Muscle layer of colon (tissue), 2 donors: ENCODE measurements around the gene VSTM4.
A peak's percentile ranks its signal among the peaks of the same experiment; 100 is the strongest.

Source experiments
- H3K27ac ChIP-seq: one replicate; pipeline ENCODE4 v1.7.0; 2013; ENCODE audit warnings: low read depth, mild to moderate bottlenecking, low read length, moderate library complexity
- H3K27me3 ChIP-seq, 2 donors: one replicate each; pipeline ENCODE4 v1.7.0; 2013; ENCODE audit warnings: low read length in 2 of 2, mild to moderate bottlenecking in 2 of 2; ENCODE audit not compliant: insufficient read depth in 2 of 2, control insufficient read depth in 1 of 2
- H3K36me3 ChIP-seq: one replicate; pipeline ENCODE4 v1.7.0; 2013; ENCODE audit warnings: mild to moderate bottlenecking, low read length; ENCODE audit not compliant: insufficient read depth
- H3K4me1 ChIP-seq: one replicate; pipeline ENCODE4 v1.7.0; 2013; ENCODE audit warnings: mild to moderate bottlenecking, low read length; ENCODE audit not compliant: insufficient read depth
- H3K4me3 ChIP-seq, 2 donors: one replicate each; pipeline ENCODE4 v1.7.0; 2013; ENCODE audit warnings: low read length in 2 of 2, low read depth in 1 of 2, mild to moderate bottlenecking in 1 of 2, moderate library complexity in 1 of 2
- H3K9ac ChIP-seq: one replicate; pipeline ENCODE4 v1.7.0; 2013; ENCODE audit warnings: low read length
- H3K9me3 ChIP-seq: one replicate; pipeline ENCODE4 v1.7.0; 2013; ENCODE audit warnings: mild to moderate bottlenecking, low read length
- donor health status: abdominal sarcoma.
- donor health status: Adenocarcinoma of cecum.

Gene VSTM4

GRCh38 chr10:49113741-49114141, 1.6 kb downstream of the VSTM4 start:
- Histone ChIP-seq H3K27ac (no peak overlapping the region), H3K4me3 (peak overlapping the region in 1 of 2 donors; percentile 71), H3K9ac (peak overlapping the region; percentile 68), H3K4me1 (peaks cover 42% of the 10 kb centered on the region), H3K9me3 (no peaks in the 10 kb centered on the region), H3K27me3 (no peaks in the 10 kb centered on the region), H3K36me3 (no peaks in the 10 kb centered on the region)

GRCh38 chr10:49112851-49113250, 2.5 kb downstream of the VSTM4 start:
- Histone ChIP-seq H3K9me3 (no peaks in the 10 kb centered on the region), H3K27ac (no peak overlapping the region), H3K9ac (no peak overlapping the region), H3K4me3 (no peak overlapping the region), H3K4me1 (peaks cover 48% of the 10 kb centered on the region), H3K27me3 (no peaks in the 10 kb centered on the region), H3K36me3 (no peaks in the 10 kb centered on the region)

GRCh38 chr10:49112098-49112497, 3.2 kb downstream of the VSTM4 start:
- peaks cover 56% of the 10 kb centered on the region for H3K4me1 ChIP-seq
- H3K9me3 ChIP-seq: no peaks in the 10 kb centered on the region
- no peak overlapping the region for H3K27ac ChIP-seq
- no peak overlapping the region for H3K9ac ChIP-seq
- no peaks in the 10 kb centered on the region for H3K27me3 ChIP-seq
- H3K36me3 ChIP-seq: no peaks in the 10 kb centered on the region
- no peak overlapping the region for H3K4me3 ChIP-seq

- H3K4me3 ChIP-seq: no peak overlapping the region
- H3K27ac ChIP-seq: no peak overlapping the region
- H3K27me3 ChIP-seq: no peaks in the 10 kb centered on the region
- no peaks in the 10 kb centered on the region for H3K36me3 ChIP-seq
- H3K4me1 ChIP-seq: peaks cover 64% of the 10 kb centered on the region
- no peak overlapping the region for H3K9ac ChIP-seq
- H3K9me3 ChIP-seq: no peaks in the 10 kb centered on the region
These were observed 4.0 kb downstream of the VSTM4 start for GRCh38 chr10:49111320-49111698.

- Histone ChIP-seq H3K27me3 (no peaks in the 10 kb centered on the region), H3K27ac (no peak overlapping the region), H3K9ac (no peak overlapping the region), H3K4me1 (peaks cover 69% of the 10 kb centered on the region), H3K36me3 (no peaks in the 10 kb centered on the region), H3K4me3 (no peak overlapping the region), H3K9me3 (no peaks in the 10 kb centered on the region)
These were observed 4.5 kb downstream of the VSTM4 start for GRCh38 chr10:49110684-49111319.

- H3K27ac ChIP-seq: no peak overlapping the region
- H3K36me3 ChIP-seq: no peaks in the 10 kb centered on the region
- no peak overlapping the region for H3K9ac ChIP-seq
- no peak overlapping the region for H3K4me3 ChIP-seq
- H3K4me1 ChIP-seq: peaks cover 76% of the 10 kb centered on the region
- no peaks in the 10 kb centered on the region for H3K9me3 ChIP-seq
- no peaks in the 10 kb centered on the region for H3K27me3 ChIP-seq
These were observed 5.5 kb downstream of the VSTM4 start for GRCh38 chr10:49109669-49110340.

- no peaks in the 10 kb centered on the region for H3K9me3 ChIP-seq
- H3K27me3 ChIP-seq: no peaks in the 10 kb centered on the region
- H3K36me3 ChIP-seq: no peaks in the 10 kb centered on the region
- no peak overlapping the region for H3K4me3 ChIP-seq
- peaks cover 79% of the 10 kb centered on the region for H3K4me1 ChIP-seq
- no peak overlapping the region for H3K9ac ChIP-seq
- H3K27ac ChIP-seq: no peak overlapping the region
These were observed 6.7 kb downstream of the VSTM4 start for GRCh38 chr10:49108656-49109055.

GRCh38 chr10:49107887-49108267, 7.4 kb downstream of the VSTM4 start:
- Histone ChIP-seq H3K4me3 (no peak overlapping the region), H3K9me3 (no peaks in the 10 kb centered on the region), H3K9ac (no peak overlapping the region), H3K36me3 (no peaks in the 10 kb centered on the region), H3K27me3 (no peaks in the 10 kb centered on the region), H3K4me1 (peaks cover 71% of the 10 kb centered on the region), H3K27ac (no peak overlapping the region)

- Histone ChIP-seq H3K27me3 (no peaks in the 10 kb centered on the region), H3K36me3 (no peaks in the 10 kb centered on the region), H3K9ac (no peak overlapping the region), H3K27ac (no peak overlapping the region), H3K4me1 (peaks cover 67% of the 10 kb centered on the region), H3K9me3 (no peaks in the 10 kb centered on the region), H3K4me3 (no peak overlapping the region)
These were observed 8.0 kb downstream of the VSTM4 start for GRCh38 chr10:49107111-49107886.

GRCh38 chr10:49106451-49106850, 8.9 kb downstream of the VSTM4 start:
- Histone ChIP-seq H3K4me3 (no peak overlapping the region), H3K9ac (no peak overlapping the region), H3K9me3 (no peaks in the 10 kb centered on the region), H3K36me3 (no peaks in the 10 kb centered on the region), H3K27me3 (no peaks in the 10 kb centered on the region), H3K4me1 (peaks cover 59% of the 10 kb centered on the region), H3K27ac (no peak overlapping the region)

GRCh38 chr10:49105076-49105475, 10.2 kb downstream of the VSTM4 start:
- no peaks in the 10 kb centered on the region for H3K36me3 ChIP-seq
- H3K27me3 ChIP-seq: no peaks in the 10 kb centered on the region
- H3K9me3 ChIP-seq: no peaks in the 10 kb centered on the region
- no peak overlapping the region for H3K4me3 ChIP-seq
- H3K9ac ChIP-seq: no peak overlapping the region
- no peak overlapping the region for H3K27ac ChIP-seq
- H3K4me1 ChIP-seq: peaks cover 54% of the 10 kb centered on the region
